GM21737 (cell line): ENCODE results near the gene BAZ2A.
"Not testable (repeated sequence)": the region's sequence is repeated elsewhere in the genome, so short reads cannot be mapped to it uniquely, and the experiment has no call there.

Experiments used
- ATAC-seq: cut with Tn5 transposase; IDR thresholded peaks from one replicate; pipeline ENCODE4 v1.9.1; 2021; ENCODE audit warnings: mild to moderate bottlenecking, moderate library complexity; ENCODE audit not compliant: unreplicated experiment

BAZ2A gene

GRCh38 chr12:56599797-56600196 lies 30.3 kb downstream of the BAZ2A start:
- no peak for ATAC-seq

- ATAC-seq = no peak
Observed at GRCh38 chr12:56599041-56599440, 31.1 kb downstream of the BAZ2A start.

DNA sequence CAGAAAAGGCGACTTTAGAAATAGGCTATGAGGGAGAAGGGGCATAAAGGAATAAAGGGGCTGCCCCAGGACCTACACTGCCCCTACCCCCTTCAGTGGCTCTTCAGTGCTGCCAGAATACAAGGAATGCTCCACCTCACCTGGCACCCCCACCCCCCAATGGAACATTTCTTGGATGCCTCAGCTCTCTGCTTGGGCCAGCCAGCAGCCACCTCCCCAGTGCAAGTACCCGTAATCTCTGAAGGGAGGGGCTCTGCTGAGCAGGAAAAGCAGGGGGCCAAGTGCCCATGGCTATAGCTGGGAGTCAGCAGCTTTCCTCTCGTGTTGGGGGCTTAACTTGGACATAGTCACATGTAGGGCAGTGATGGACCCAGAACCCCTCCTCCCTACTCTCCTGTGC lies 33.3 kb downstream of the BAZ2A start:
- ATAC-seq = no peak

GRCh38 chr12:56593909-56594621 lies 36.1 kb downstream of the BAZ2A start:
- ATAC-seq = no peak

DNA sequence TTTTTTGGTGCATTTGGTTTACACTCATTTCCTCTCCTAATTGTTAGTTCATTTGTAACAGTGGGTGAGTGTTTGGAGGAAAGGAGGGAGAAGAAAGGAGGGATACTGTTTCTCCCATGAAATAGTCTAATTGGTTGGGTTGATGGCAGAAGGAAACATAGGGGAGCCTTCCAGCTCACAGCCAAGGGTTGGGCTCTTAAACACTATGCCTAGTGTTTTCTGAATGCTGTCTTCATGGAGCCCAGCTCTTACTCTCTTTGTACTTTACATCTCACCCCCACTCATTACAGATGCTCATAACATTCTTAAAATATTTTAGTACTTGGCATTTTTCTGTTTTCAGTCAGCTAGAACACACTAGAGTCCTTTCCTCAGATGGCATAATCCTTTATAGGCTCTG lies 38.2 kb downstream of the BAZ2A start:
- no peak for ATAC-seq

DNA sequence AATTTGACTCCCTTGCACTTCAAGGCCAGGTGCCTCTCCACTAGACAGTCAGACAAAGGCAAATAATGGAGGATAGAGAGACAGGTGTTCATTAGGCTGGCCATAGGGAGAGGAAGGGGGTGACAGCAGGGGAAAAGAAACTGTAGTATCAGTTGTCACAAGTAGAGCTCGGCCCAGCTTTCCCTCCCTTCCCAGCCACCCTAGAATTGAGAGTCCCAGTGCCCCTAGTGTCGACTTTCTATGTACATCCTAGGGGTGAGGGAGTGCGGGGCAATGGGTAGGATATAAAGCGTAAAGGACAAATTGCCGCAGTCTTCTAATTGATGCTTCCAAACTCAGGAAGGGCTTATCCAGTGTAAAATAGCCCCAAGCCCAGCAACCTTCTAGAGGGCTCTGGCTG lies 39.0 kb downstream of the BAZ2A start:
- ATAC-seq = no peak

DNA sequence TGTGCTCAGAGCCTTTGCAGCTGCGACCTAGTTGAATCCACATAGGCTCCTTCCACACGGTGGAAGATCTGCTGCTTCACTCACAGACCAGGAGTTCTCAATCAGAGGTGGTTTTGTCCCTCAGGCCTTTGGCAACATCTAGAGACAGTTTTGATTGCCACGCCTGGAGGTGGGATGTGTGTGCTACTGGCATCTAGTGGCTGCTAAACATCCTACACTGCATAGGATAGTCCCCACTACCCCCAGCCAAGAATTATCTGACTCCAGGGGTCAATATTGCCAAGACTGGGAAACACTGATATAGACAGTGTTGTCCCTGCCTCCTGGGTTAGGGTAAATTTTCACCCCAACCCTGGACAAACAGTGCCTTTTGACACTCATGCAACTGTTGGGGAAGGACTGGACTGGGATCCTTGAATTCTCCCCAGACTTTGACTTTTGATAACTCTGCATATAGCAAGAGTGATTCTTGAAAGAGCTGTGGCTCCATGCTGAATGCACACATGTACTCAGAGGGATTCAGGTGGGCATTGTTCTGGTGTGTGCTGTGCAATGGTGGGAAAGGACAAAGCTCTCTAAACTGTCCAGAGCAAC lies 39.8 kb downstream of the BAZ2A start:
- ATAC-seq = no peak

DNA sequence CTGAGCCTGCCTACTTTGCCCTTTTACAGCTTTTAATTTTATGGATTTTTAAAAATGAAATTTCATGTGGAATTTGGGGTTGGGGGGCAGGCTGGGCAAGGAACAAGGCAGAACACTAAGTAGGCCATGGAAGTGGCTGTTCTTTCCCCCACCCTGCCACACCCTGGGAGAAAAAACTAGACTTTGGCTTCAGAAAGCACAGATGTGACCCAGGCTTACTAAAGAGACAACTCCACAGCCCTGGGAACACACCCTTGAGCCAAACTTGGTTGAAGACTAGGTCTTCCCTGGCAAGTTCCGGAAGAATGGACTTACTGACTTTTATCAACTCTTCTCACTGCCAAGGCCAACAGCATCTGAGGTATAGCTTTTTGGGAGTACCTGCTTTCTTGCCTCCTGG lies 40.3 kb downstream of the BAZ2A start:
- ATAC-seq = no peak

DNA sequence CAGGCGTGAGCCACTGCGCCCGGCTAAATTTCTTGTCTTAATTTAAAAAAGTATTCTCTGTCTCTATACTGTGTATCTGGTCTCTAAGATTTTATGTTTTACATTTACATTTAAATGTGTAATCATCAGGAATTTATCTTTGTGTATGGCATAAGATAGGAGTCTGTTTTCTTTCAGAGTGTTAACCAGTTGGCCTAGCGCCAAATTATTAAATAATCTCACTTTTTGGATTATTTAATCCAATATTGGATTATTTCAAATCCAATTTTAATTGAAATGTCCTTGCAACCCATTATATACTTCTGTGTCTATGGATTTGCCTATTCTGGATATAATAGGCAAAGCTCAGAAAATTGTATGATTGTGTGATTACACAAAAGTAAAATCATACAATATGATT lies 45.0 kb downstream of the BAZ2A start:
- no peak for ATAC-seq

DNA sequence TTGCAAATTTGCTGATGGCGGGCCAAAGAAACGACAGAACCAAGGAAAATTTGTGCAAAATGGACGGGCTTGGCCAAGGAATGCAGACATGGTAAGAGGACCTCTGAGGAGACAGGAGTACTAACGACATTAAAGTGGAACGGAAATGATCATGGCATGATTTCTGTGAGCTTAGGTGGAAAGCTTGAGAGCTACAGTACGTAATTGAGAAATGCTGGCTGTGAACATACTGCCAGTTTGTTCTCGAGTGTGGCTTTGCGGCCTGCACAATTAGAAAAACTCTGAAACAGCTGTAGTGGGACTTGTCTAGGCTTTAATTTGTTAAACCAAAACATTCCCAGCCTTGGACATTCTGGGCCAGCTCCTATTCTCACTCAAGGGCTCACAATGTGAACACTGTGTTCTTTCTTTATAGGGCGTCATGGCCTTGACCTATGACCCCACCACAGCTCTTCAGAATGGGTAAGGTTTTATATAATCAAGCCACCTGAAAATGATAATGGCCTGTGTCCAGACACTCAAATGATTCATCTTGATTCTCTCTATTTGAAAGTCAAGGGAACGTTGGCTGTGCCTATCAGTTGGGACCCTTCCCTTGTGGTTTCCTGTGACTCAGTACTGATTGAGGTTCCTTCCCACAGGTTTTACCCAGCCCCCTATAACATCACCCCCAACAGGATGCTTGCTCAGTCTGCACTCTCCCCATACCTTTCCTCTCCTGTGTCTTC lies 48.5 kb downstream of the BAZ2A start:
- ATAC-seq = no peak

DNA sequence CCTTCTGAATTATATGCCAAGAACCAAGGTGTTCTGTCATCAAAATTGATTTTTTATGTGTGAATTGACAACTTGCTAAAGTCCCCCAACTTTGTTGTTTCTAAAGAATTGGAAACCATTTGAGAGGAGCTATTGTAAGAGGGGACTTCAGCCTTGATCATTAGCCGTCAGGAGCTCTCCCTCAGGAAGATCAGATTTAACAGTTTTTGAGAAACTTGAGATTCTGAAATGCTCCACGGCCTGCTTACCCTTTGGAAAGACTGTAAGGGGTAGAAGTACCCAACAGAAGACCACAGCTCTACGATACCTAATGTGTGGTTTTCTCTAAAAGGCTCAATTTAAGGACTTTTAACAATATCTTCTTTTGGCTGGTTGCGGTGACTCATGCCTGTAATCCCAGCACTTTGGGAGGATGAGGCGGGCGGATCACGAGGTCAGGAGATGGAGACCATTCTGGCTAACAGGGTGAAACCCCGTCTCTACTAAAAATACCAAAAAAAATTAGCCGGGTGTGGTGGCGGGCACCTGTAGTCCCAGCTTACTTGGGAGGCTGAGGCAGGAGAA lies 51.1 kb downstream of the BAZ2A start:
- no peak for ATAC-seq

- not testable (repeated sequence) for ATAC-seq
Observed at GRCh38 chr12:56577248-56577647, 52.9 kb downstream of the BAZ2A start.

DNA sequence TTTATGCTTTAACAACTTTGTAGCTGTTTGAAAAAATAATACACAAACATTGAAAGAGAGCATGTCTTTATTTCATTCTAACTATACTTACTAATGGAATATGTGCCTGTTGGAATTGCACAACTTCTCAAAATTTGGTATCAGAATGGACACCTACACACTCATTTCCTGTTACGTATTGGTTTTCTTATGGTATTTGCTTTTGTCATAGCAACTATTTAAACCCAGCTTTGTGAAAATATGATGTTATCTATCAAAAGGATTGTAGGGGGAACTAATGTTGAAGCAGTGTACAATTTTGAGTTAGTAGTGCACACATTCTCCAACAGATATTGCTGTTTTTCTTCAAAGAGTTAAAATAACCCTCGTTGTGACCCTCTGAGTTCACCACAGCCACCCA lies 55.9 kb downstream of the BAZ2A start:
- no peak for ATAC-seq

- ATAC-seq = no peak
Observed at GRCh38 chr12:56572288-56572687, 57.8 kb downstream of the BAZ2A start.

DNA sequence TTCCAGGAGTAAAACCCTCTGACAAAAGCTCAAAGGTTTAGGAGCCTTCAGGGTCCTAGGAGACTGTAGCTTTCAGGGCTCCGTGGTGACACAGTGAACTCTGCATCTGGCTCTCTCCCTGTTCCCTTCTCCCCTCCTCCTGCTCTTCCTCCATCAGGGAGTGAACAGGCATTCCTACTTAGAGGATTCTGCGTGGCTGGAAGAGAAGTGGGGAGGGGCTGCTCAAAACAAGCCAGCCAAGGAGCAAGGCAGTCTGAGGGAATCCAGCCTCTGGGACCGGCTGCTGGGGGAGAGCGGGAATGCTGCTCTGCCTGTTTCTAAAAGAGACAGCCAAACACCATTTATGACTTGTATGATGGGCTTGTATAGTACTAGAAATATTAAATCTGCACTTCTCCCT lies 59.0 kb downstream of the BAZ2A start:
- ATAC-seq = no peak

GRCh38 chr12:56568146-56568545 lies 62.0 kb downstream of the BAZ2A start:
- ATAC-seq = no peak

DNA sequence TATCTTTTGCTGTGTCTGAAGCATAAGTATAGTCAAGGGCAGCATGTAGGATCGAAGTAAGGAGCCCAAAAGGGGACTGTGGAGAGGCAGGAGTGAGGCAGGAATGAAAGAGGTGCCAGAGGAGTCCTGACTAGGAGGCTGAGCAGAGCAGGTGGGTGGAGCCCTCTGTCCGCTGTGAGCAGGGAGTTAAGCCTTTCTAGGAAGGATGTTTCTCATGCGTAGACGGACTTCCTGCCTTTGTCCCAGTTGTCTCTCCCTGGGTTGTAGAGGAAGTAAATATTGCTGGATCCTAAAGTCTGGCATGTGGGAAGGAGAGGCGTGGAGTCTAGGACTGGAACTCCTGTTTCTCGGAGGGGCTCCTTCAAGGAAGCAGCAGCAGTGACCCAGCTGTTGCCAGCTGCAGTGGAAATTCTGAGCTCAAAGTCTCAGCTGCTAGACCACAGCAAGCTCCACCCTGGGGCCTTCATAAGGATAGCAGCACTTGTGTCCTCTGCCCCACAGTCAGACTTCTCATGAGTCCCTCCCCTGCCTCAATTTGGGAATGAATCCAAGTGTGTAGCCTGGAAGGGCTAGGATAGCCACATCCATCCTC lies 64.5 kb downstream of the BAZ2A start:
- no peak for ATAC-seq

DNA sequence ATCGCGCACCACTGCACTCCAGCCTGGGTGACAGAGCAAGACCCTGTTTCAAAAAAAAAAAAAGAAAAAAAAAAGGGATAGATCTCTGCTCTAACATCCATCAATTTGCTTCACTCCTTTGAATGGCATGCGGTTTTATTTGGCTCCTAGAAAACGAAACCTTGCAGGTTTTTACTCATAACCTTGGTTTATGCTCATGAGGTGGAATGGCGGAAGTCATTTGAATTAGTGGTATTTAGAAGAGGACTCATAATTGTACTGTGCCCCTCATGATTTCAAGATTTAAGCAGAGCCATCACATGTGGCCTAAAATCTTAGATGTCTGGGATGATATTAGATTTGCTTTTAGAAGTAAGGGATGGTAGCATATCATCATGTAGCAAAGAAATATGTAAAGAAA lies 79.1 kb downstream of the BAZ2A start:
- no peak for ATAC-seq

DNA sequence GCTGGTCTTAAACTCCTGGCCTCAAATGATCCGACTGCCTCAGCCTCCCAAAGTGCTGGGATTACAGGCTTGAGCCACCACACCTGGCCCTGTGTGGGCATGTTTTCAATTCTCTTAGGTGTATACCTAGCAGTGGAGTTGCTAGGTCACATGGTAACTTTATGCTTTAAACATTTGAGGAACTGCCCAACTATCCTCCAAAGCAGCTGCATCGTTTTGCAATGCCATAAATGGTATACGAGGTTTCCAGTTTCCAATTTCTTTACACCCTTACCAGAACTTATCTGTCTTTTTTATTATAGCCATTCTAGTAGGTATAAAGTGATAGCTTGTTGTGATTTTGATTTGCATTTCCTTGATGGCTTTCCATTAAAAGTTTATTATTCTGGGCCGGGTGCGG lies 83.4 kb downstream of the BAZ2A start:
- no peak for ATAC-seq
